Peyer's patch (tissue), 4 donors: ENCODE measurements around the gene FAM234B. TPM values are rescaled to one million over a fixed set of nuclear protein-coding genes. Genes with fewer than 3 reads are reported as not detected.
A peak's percentile ranks its signal among the peaks of the same experiment; 100 is the strongest.

Experiments used
- DNase-seq, 3 donors: peaks; one replicate each; pipeline ENCODE4 v3.0.0-alpha.2; 2017 to 2019
- H3K27ac ChIP-seq, 4 donors: fragments of 200-600 bp; sonication (generic); one replicate each; pipeline ENCODE4 v1.5.1; 2016 to 2019
- H3K27me3 ChIP-seq, 2 donors: fragments of 200-600 bp; sonication (generic); one replicate each; pipeline ENCODE4 v1.5.1; 2019
- H3K36me3 ChIP-seq, 3 donors: fragments of 200-600 bp; sonication (generic); one replicate each; pipeline ENCODE4 v1.5.1; 2016 to 2019
- H3K4me1 ChIP-seq, 4 donors: fragments of 200-600 bp; sonication (generic); one replicate each; pipeline ENCODE4 v1.5.1; 2016 to 2019
- H3K4me3 ChIP-seq, 4 donors: fragments of 200-600 bp; sonication (generic); 1 replicate in 3 of 4; 2 replicates in 1 of 4; pipeline ENCODE4 v1.5.1; 2016 to 2019; ENCODE audit warnings: mild to moderate bottlenecking in 1 of 4
- H3K9me3 ChIP-seq, 4 donors: fragments of 200-600 bp; sonication (generic); one replicate each; pipeline ENCODE4 v1.5.1; 2016 to 2019; ENCODE audit warnings: mild to moderate bottlenecking in 1 of 4
- CTCF ChIP-seq, 6 experiments: fragments of 450-650 bp in 4 of 6; fragments of 200-600 bp in 2 of 6; sonication (generic) in 1 of 6; IDR thresholded peaks; one replicate each; pipeline ENCODE4 v1.5.1; 2017 to 2019; ENCODE audit warnings: antibody characterized with exemption in 6 of 6, mild to moderate bottlenecking in 3 of 6, moderate library complexity in 1 of 6
- POLR2A ChIP-seq, 2 donors: fragments of 450-650 bp; IDR thresholded peaks; one replicate each; pipeline ENCODE4 v1.5.1; 2017; ENCODE audit warnings: antibody characterized with exemption in 2 of 2, mild to moderate bottlenecking in 2 of 2, moderate library complexity in 2 of 2
- total RNA-seq, 4 donors: library from RNA; depleted of rRNA; stranded (reverse); fragments of >200 nt; gene quantifications; one replicate each; pipeline ENCODE4 v1.1.0, GENCODE V29; 2016

Gene FAM234B
- total RNA-seq, 4 donors from 2014 or later, result 6.5 to 9.1 (median 7.2) TPM

GRCh38 chr12:13001775-13002040 is 42.5 kb upstream of the FAM234B start:
- no peak for TF ChIP-seq CTCF (IDR thresholded peaks at IDR 0.05)
- no peak for TF ChIP-seq POLR2A (IDR thresholded peaks at IDR 0.05)
- no peak for DNase-seq
- Histone ChIP-seq H3K27ac (peak overlapping the region; percentile 85 to 98 (median 92)), H3K9me3 (no peaks in the 10 kb centered on the region), H3K36me3 (no peaks in the 10 kb centered on the region), H3K4me1 (peaks cover 0 to 26% (median 3%) of the 10 kb centered on the region in 4 donors), H3K4me3 (peak overlapping the region; percentile 65 to 93 (median 82)), H3K27me3 (no peaks in the 10 kb centered on the region)

GRCh38 chr12:13002301-13003097 is 41.7 kb upstream of the FAM234B start:
- no peak for TF ChIP-seq POLR2A (IDR thresholded peaks at IDR 0.05)
- TF ChIP-seq CTCF (IDR thresholded peaks at IDR 0.05), result no peak
- DNase-seq, result no peak
- Histone ChIP-seq H3K36me3 (no peaks in the 10 kb centered on the region), H3K27me3 (no peaks in the 10 kb centered on the region), H3K27ac (no peak overlapping the region), H3K9me3 (no peaks in the 10 kb centered on the region), H3K4me3 (no peak overlapping the region), H3K4me1 (peaks cover 0 to 18% (median 3%) of the 10 kb centered on the region in 4 donors)

- H3K36me3 ChIP-seq, result no peaks in the 10 kb centered on the region
- peaks cover 0 to 6% (median 3%) of the 10 kb centered on the region in 4 donors for H3K4me1 ChIP-seq
- no peak for DNase-seq
- no peak overlapping the region for H3K4me3 ChIP-seq
- no peak for TF ChIP-seq POLR2A (IDR thresholded peaks at IDR 0.05)
- no peak for TF ChIP-seq CTCF (IDR thresholded peaks at IDR 0.05)
- H3K27ac ChIP-seq, result no peak overlapping the region
- no peaks in the 10 kb centered on the region for H3K27me3 ChIP-seq
- H3K9me3 ChIP-seq, result no peaks in the 10 kb centered on the region
Measured at GRCh38 chr12:13004361-13004760, 39.8 kb upstream of the FAM234B start.

- H3K36me3 ChIP-seq, result no peaks in the 10 kb centered on the region
- no peak for DNase-seq
- no peak overlapping the region for H3K27ac ChIP-seq
- H3K9me3 ChIP-seq, result no peaks in the 10 kb centered on the region
- no peak overlapping the region for H3K4me3 ChIP-seq
- no peaks in the 10 kb centered on the region for H3K27me3 ChIP-seq
- no peak for TF ChIP-seq POLR2A (IDR thresholded peaks at IDR 0.05)
- TF ChIP-seq CTCF (IDR thresholded peaks at IDR 0.05), result no peak
- peaks cover 0 to 6% (median 3%) of the 10 kb centered on the region in 4 donors for H3K4me1 ChIP-seq
Measured at GRCh38 chr12:13004986-13005385, 39.2 kb upstream of the FAM234B start.

GRCh38 chr12:13005649-13006048 is 38.5 kb upstream of the FAM234B start:
- DNase-seq, result no peak
- no peaks in the 10 kb centered on the region for H3K27me3 ChIP-seq
- no peaks in the 10 kb centered on the region for H3K36me3 ChIP-seq
- H3K4me3 ChIP-seq, result no peak overlapping the region
- H3K9me3 ChIP-seq, result no peaks in the 10 kb centered on the region
- no peak for TF ChIP-seq CTCF (IDR thresholded peaks at IDR 0.05)
- no peak for TF ChIP-seq POLR2A (IDR thresholded peaks at IDR 0.05)
- peaks cover 0 to 6% (median 3%) of the 10 kb centered on the region in 4 donors for H3K4me1 ChIP-seq
- no peak overlapping the region for H3K27ac ChIP-seq
